ENCODE results near the gene AGBL1. TPM values are rescaled to one million over a fixed set of nuclear protein-coding genes. Genes with fewer than 3 reads are reported as not detected.

AGBL1 gene
- polyA plus RNA-seq, 2 of the 4 experiments (the other 2 are of a cell fraction), result not detected

DNA sequence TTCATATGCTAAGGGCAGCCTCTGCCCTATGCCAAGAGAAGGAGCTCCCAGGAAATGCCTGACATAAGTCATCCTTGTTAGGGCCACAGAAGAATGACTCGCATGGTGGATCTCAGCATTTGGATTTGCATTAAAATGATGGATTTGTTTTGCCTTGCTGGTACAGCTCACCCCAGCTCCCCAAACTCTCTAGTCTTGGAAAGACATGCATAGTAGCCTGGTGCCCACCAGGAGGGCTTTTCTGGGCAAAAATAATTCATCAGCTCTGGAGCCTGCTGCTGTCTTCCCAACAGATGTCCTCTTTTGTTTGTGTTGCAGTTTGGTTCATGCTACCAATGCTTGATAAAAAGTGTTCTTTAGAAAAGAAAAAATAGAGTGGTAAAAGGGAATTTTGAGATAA lies 833.0 kb downstream of the AGBL1 start:
- no peak overlapping the region for H3K4me2 ChIP-seq
- H3K4me3 ChIP-seq, result no peak overlapping the region
- no peak overlapping the region for H3K27ac ChIP-seq
- no peak for ATAC-seq
- no peak for FAIRE-seq
- no peaks in the 10 kb centered on the region for H3K9me3 ChIP-seq
- ChIA-PET POLR2A (no interaction called here), CTCF (interaction anchor here (0.8 kb wide), 2 partner anchors 10 to 1334 kb away, joined by 3 to 4 read pairs; no protein-coding TSS in a partner anchor)
- DNase-seq (ENCODE audit: low read depth in 1 of 2, low spot score in 1 of 2), result no peak
- no peaks in the 10 kb centered on the region for H3K4me1 ChIP-seq
- TF ChIP-seq RFX5 (IDR thresholded peaks at IDR 0.05) (no peak), FOXS1 (CRISPR knock-in tag; IDR thresholded peaks at IDR 0.05) (no peak)
- TF ChIP-seq, protein P1, sequence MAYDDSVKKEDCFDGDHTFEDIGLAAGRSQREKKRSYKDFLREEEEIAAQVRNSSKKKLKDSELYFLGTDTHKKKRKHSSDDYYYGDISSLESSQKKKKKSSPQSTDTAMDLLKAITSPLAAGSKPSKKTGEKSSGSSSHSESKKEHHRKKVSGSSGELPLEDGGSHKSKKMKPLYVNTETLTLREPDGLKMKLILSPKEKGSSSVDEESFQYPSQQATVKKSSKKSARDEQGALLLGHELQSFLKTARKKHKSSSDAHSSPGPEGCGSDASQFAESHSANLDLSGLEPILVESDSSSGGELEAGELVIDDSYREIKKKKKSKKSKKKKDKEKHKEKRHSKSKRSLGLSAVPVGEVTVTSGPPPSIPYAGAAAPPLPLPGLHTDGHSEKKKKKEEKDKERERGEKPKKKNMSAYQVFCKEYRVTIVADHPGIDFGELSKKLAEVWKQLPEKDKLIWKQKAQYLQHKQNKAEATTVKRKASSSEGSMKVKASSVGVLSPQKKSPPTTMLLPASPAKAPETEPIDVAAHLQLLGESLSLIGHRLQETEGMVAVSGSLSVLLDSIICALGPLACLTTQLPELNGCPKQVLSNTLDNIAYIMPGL (CRISPR knock-in tag; IDR thresholded peaks at IDR 0.05; ENCODE audit: borderline replicate concordance), result no peak
- TF ChIP-seq, protein P2, sequence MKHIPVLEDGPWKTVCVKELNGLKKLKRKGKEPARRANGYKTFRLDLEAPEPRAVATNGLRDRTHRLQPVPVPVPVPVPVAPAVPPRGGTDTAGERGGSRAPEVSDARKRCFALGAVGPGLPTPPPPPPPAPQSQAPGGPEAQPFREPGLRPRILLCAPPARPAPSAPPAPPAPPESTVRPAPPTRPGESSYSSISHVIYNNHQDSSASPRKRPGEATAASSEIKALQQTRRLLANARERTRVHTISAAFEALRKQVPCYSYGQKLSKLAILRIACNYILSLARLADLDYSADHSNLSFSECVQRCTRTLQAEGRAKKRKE (CRISPR knock-in tag; IDR thresholded peaks at IDR 0.05; ENCODE audit: low read depth), result no peak
- 19% methylated on average over 1 of the region's 1 CpG for WGBS (ENCODE audit: missing lambda C conversion rate)

DNA sequence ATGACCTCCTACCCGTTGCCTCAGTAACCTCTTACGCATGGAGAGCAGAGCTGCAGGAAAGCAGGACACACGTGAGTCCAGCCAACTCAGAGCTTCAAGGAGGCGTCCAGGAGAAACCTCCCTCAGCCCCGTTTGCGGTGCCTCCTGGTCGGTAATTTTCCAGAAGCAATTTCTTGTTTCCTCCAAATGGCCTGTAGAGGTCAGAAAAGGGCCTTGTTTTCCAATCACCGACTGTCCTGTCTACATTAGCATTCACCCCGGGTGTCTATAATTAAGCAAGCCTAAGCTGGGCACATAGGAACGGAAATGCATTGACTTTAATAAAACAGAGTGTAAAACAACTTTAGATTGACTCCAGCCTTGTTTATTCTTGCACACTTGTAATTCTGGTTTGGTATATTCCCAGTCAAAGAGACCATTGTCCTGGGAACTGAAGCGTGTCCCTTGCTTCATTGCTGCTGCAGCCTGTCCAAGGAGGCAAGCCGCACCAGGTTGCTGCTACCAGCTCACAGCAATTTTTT lies 836.2 kb downstream of the AGBL1 start:
- CTCF ChIA-PET, result interaction anchor here (0.7 to 1.8 kb wide), 10 partner anchors 11 to 1371 kb away, joined by 3 to 5 read pairs (median 4); no protein-coding TSS in a partner anchor

More for the DNA sequence above, 836.2 kb downstream of the AGBL1 start:
- H3K9me3 ChIP-seq, result no peaks in the 10 kb centered on the region
- POLR2A ChIA-PET, result no interaction called here
- no peak overlapping the region for H3K4me3 ChIP-seq
- H3K4me1 ChIP-seq, result no peaks in the 10 kb centered on the region
- TF ChIP-seq, protein P2 (CRISPR knock-in tag; IDR thresholded peaks at IDR 0.05; ENCODE audit: low read depth), result no peak
- TF ChIP-seq, protein P3, sequence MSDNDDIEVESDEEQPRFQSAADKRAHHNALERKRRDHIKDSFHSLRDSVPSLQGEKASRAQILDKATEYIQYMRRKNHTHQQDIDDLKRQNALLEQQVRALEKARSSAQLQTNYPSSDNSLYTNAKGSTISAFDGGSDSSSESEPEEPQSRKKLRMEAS (IDR thresholded peaks at IDR 0.05), result no peak
- TF ChIP-seq RAD21 (conservative IDR thresholded peaks at IDR 0.05 in 1 of 2, IDR thresholded peaks at IDR 0.05 in 1 of 2), result peak; percentile 69 to 72
- TF ChIP-seq MAFK (IDR thresholded peaks at IDR 0.05; ENCODE audit: partially characterized antibody), result no peak
- TF ChIP-seq EHF (CRISPR knock-in tag; IDR thresholded peaks at IDR 0.05), result no peak
- TF ChIP-seq, protein P4, sequence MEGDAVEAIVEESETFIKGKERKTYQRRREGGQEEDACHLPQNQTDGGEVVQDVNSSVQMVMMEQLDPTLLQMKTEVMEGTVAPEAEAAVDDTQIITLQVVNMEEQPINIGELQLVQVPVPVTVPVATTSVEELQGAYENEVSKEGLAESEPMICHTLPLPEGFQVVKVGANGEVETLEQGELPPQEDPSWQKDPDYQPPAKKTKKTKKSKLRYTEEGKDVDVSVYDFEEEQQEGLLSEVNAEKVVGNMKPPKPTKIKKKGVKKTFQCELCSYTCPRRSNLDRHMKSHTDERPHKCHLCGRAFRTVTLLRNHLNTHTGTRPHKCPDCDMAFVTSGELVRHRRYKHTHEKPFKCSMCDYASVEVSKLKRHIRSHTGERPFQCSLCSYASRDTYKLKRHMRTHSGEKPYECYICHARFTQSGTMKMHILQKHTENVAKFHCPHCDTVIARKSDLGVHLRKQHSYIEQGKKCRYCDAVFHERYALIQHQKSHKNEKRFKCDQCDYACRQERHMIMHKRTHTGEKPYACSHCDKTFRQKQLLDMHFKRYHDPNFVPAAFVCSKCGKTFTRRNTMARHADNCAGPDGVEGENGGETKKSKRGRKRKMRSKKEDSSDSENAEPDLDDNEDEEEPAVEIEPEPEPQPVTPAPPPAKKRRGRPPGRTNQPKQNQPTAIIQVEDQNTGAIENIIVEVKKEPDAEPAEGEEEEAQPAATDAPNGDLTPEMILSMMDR (IDR thresholded peaks at IDR 0.05), result peak; percentile 53
- TF ChIP-seq NFE2L2 (conservative IDR thresholded peaks at IDR 0.05; ENCODE audit: low read length), result no peak
- TF ChIP-seq, protein P5, sequence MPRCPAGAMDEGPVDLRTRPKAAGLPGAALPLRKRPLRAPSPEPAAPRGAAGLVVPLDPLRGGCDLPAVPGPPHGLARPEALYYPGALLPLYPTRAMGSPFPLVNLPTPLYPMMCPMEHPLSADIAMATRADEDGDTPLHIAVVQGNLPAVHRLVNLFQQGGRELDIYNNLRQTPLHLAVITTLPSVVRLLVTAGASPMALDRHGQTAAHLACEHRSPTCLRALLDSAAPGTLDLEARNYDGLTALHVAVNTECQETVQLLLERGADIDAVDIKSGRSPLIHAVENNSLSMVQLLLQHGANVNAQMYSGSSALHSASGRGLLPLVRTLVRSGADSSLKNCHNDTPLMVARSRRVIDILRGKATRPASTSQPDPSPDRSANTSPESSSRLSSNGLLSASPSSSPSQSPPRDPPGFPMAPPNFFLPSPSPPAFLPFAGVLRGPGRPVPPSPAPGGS (IDR thresholded peaks at IDR 0.05), result no peak
- TF ChIP-seq HOXA7 (CRISPR knock-in tag; IDR thresholded peaks at IDR 0.05), result no peak
- TF ChIP-seq FOSL2 (IDR thresholded peaks at IDR 0.05), result no peak
- TF ChIP-seq FOSL2 (CRISPR knock-in tag; IDR thresholded peaks at IDR 0.05), result no peak
- peak; percentile 34; the same call in 1 of the 3 replicates for TF ChIP-seq SMC3 (IDR thresholded peaks at IDR 0.05)
- TF ChIP-seq ZC3H11A (IDR thresholded peaks at IDR 0.05), result no peak
- no peak for TF ChIP-seq RNF2 (IDR thresholded peaks at IDR 0.05; ENCODE audit: borderline replicate concordance, low read depth)
- TF ChIP-seq, protein P6, sequence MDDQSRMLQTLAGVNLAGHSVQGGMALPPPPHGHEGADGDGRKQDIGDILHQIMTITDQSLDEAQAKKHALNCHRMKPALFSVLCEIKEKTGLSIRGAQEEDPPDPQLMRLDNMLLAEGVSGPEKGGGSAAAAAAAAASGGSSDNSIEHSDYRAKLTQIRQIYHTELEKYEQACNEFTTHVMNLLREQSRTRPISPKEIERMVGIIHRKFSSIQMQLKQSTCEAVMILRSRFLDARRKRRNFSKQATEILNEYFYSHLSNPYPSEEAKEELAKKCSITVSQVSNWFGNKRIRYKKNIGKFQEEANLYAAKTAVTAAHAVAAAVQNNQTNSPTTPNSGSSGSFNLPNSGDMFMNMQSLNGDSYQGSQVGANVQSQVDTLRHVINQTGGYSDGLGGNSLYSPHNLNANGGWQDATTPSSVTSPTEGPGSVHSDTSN (IDR thresholded peaks at IDR 0.05), result no peak
- TF ChIP-seq RFX5 (IDR thresholded peaks at IDR 0.05), result no peak
- H3K4me2 ChIP-seq, result no peak overlapping the region
- ATAC-seq (peak; percentile 45 to 88; a peak in 3 of 6 replicates), FAIRE-seq (peak; percentile 18), DNase-seq (ENCODE audit: low read depth in 1 of 2, low spot score in 1 of 2) (peak; percentile 47 to 58)
- 13% methylated on average over 12 of the region's 12 CpGs for WGBS (ENCODE audit: missing lambda C conversion rate)
- no peak overlapping the region for H3K27ac ChIP-seq

All from A549 (cell line).